Measurements from ENCODE around the gene MYRIP. TPM values are rescaled to one million over a fixed set of nuclear protein-coding genes. Genes with fewer than 3 reads are reported as not detected.

MYRIP gene
- total RNA-seq, 1 donor from 2014 or later, result 0.54 TPM

- no peaks in the 10 kb centered on the region for H3K36me3 Mint-ChIP-seq (ENCODE audit: low read depth)
- H3K4me3 Mint-ChIP-seq, result no peak overlapping the region
- no peak overlapping the region for H3K27ac Mint-ChIP-seq (ENCODE audit: unreplicated experiment)
- H3K9me3 Mint-ChIP-seq, result no peaks in the 10 kb centered on the region
- no peak for DNase-seq (ENCODE audit: low read depth, low spot score)
- H3K27me3 Mint-ChIP-seq (ENCODE audit: low read depth), result peaks cover 7% of the 10 kb centered on the region
- no peaks in the 10 kb centered on the region for H3K4me1 Mint-ChIP-seq
- no peak for TF ChIP-seq CTCF (conservative IDR thresholded peaks at IDR 0.05)
These were observed 127.4 kb downstream of the MYRIP start for GRCh38 chr3:39936848-39937247.

- no peaks in the 10 kb centered on the region for H3K36me3 Mint-ChIP-seq (ENCODE audit: low read depth)
- H3K4me3 Mint-ChIP-seq, result no peak overlapping the region
- no peak overlapping the region for H3K27ac Mint-ChIP-seq (ENCODE audit: unreplicated experiment)
- no peak for TF ChIP-seq CTCF (conservative IDR thresholded peaks at IDR 0.05)
- no peaks in the 10 kb centered on the region for H3K4me1 Mint-ChIP-seq
- H3K27me3 Mint-ChIP-seq (ENCODE audit: low read depth), result peaks cover 5% of the 10 kb centered on the region
- H3K9me3 Mint-ChIP-seq, result no peaks in the 10 kb centered on the region
- no peak for DNase-seq (ENCODE audit: low read depth, low spot score)
These were observed 127.9 kb downstream of the MYRIP start for GRCh38 chr3:39937315-39937714.

- no peak for TF ChIP-seq CTCF (conservative IDR thresholded peaks at IDR 0.05)
- Mint-ChIP-seq H3K36me3 (ENCODE audit: low read depth) (no peaks in the 10 kb centered on the region), H3K27ac (ENCODE audit: unreplicated experiment) (no peak overlapping the region), H3K4me1 (no peaks in the 10 kb centered on the region), H3K9me3 (no peaks in the 10 kb centered on the region), H3K4me3 (no peak overlapping the region), H3K27me3 (ENCODE audit: low read depth) (peaks cover 5% of the 10 kb centered on the region)
- no peak for DNase-seq (ENCODE audit: low read depth, low spot score)
These were observed 128.5 kb downstream of the MYRIP start for GRCh38 chr3:39937874-39938273.

- no peak overlapping the region for H3K27ac Mint-ChIP-seq (ENCODE audit: unreplicated experiment)
- TF ChIP-seq CTCF (conservative IDR thresholded peaks at IDR 0.05), result no peak
- no peaks in the 10 kb centered on the region for H3K27me3 Mint-ChIP-seq (ENCODE audit: low read depth)
- H3K4me1 Mint-ChIP-seq, result no peaks in the 10 kb centered on the region
- H3K36me3 Mint-ChIP-seq (ENCODE audit: low read depth), result no peaks in the 10 kb centered on the region
- no peak overlapping the region for H3K4me3 Mint-ChIP-seq
- DNase-seq (ENCODE audit: low read depth, low spot score), result no peak
- H3K9me3 Mint-ChIP-seq, result no peaks in the 10 kb centered on the region
These were observed 132.5 kb downstream of the MYRIP start for GRCh38 chr3:39941931-39942330.

GRCh38 chr3:39960515-39961191 lies 151.2 kb downstream of the MYRIP start:
- Mint-ChIP-seq H3K9me3 (peaks cover 4% of the 10 kb centered on the region), H3K4me1 (no peaks in the 10 kb centered on the region), H3K27me3 (ENCODE audit: low read depth) (peaks cover 9% of the 10 kb centered on the region), H3K36me3 (ENCODE audit: low read depth) (no peaks in the 10 kb centered on the region), H3K4me3 (no peak overlapping the region), H3K27ac (ENCODE audit: unreplicated experiment) (no peak overlapping the region)
- DNase-seq (ENCODE audit: low read depth, low spot score), result no peak
- no peak for TF ChIP-seq CTCF (conservative IDR thresholded peaks at IDR 0.05)
